SK-N-MC (cell line): ENCODE data around the gene AMMECR1L.

Experiments
- EZH2 ChIP-seq: fragments of 200-600 bp; sonication (generic); IDR thresholded peaks from one replicate; pipeline ENCODE4 v1.6.1; 2017; ENCODE audit warnings: antibody characterized with exemption
- FOXP2 ChIP-seq: optimal IDR thresholded peaks from 2 replicates; pipeline ENCODE3; 2011; ENCODE audit warnings: mild to moderate bottlenecking, moderate library complexity; ENCODE audit not compliant: insufficient read depth; ENCODE audit errors: extremely low read length, control extremely low read depth
- POLR2AphosphoS5 ChIP-seq: IDR thresholded peaks from 2 replicates; pipeline ENCODE4 v1.6.1; 2012; ENCODE audit warnings: mild to moderate bottlenecking, low read depth, low read length, borderline replicate concordance

- TF ChIP-seq POLR2AphosphoS5 (no peak), EZH2 (no peak), FOXP2 (no peak)
These were observed 20.9 kb downstream of the AMMECR1L start for GRCh38 chr2:127864877-127865276.
